Globus pallidus (tissue), 1 donor: ENCODE data around the gene DENND4A.
"Not testable (repeated sequence)": the region's sequence is repeated elsewhere in the genome, so short reads cannot be mapped to it uniquely, and the experiment has no call there.

Experiments
- DNase-seq: peaks from one replicate; pipeline ENCODE4 v3.0.0-alpha.2; 2015; ENCODE audit warnings: low spot score

Gene DENND4A

DNA sequence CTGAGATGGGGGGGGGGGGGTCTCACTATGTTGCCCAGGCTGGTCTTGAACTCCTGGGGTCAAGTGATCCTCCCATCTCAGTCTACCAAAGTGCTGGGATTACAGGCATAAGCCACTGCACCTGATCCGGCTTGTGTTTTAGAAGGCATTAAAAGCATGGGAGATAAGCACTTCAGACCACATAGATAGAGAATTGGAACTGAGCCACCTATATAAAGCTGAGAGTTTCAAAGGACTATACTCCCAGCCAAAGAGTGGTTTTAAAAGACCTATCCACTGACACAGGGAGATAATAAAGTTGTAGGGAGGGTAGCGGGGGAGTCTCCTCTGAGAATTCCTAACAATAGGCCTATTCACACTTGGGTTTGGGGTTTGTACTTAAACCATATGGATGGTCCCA is 34.8 kb downstream of the DENND4A start:
- DNase-seq: no peak

DNA sequence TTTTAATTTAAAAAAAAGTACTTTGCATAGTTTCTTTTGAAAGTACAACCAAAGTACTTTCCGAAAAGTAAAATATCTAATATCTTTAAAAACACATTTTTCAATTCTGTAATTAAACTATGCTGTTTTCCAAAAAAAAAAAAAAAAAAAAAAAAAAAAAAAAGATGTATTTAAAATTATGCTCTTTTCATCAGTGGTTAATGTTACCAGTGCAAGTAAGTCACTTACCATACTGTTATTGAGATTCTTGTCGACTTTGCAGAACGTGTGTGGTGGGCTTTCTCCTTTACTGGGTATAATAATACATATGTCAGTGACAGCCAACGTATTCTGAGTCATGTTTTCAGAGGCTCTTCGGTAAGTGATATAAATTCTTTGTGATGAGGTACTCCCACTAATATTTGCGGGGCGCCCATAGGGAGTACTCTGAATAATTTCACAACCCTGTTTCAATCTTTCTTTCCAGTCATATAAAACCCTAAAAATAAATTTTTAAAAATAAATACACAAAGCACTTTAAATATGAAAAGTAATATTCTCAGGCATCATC is 39.9 kb downstream of the DENND4A start:
- no peak for DNase-seq

DNA sequence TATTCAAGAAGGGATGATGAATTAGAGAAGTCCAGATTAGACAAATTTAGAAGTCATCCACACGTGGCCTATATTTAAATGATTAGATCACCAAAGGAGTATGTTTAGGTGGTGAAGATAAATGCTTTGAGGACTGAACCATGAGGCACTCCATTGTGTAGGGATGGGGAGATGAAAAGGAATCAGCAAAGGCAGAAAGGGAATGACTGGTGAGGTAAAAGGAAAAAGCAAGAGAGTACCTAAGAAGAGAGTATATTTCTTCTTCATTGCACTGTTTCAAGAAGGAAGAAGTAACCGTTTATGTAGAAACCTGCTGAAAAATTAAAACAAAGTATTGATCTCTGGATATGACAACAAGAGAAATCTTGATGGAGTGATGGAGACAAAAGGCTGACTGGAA is 40.7 kb downstream of the DENND4A start:
- DNase-seq: no peak

DNA sequence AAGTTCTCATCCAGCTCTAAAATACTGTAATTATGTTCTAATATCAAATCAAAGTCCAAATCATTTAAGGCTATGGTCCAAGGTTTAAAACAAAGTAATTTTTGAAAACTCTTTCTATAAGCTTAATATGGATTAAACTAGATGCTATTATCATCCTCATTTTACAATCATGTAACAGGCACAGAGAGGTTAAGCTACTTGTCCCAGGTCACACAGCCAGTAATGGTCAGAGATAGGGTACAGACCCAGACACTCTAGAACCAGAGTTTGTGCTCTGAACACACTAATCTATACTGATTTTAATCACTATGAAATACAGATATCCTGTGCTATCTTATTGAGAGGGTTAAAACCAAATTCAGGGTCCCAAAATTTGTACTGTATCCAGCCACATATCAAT is 44.8 kb downstream of the DENND4A start:
- DNase-seq: no peak

DNA sequence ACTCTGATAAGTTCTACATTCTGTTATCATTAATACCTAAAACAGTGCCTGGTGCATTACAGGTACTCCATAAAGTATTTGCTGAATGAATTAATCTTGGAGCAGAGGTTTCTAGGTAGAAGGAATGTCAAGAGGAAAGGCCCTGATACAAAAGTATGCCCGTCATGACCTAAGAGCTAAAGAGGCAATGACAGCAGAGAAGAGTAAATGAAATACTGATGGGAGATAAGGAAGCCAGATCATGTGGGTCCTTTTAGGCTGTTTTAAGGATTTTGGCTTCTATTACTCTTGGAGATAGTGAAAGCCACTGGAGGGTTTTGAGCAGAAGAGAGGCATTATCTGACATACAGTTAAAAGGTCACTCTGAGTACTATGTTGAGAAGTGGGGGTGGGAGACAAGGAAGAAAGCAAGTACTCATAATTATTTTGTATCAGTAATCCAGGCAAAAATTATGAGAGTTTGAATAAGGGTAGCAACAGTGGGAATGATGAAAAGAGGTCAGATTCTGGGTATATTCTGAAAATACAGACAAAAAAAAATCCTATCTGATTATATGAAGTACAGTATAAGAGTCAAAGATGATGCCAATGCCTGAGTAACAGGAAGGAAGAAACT is 48.3 kb downstream of the DENND4A start:
- DNase-seq: no peak

DNA sequence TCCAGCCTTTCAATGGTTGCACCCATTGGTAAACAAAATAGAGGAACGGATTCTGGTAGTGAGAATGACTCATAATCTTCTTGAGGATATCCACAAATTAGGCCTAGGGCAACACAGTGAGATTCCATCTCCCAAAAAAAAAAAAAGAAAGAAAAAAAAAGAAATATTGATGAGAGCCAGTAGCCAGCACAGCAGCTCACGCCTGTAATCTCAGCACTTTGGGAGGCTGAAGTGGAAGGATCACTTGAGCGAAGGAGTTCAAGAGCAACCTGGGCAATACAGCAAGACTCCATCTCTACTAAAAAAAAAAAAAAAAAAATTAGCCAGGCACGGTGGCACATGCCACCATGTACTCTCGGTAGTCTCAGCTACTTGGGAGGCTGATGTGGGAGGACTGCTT is 51.9 kb downstream of the DENND4A start:
- no peak for DNase-seq

DNA sequence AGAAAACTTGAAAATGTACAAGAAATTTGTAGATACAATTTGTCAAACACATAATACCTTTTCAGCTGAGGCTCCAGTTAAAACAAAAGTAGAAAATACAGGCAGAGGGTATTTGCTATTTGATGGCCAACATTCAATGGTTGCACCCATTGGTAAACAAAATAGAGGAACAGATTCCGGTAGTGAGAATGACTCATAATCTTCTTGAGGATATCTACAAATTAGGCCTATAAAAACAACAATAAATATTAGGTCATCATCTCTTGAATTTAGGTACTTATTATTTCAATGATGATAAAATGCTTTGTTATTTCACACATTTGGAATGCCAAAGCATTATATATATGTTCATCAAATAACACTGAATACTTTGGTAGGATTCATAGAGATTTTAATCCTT is 53.4 kb downstream of the DENND4A start:
- no peak for DNase-seq

DNA sequence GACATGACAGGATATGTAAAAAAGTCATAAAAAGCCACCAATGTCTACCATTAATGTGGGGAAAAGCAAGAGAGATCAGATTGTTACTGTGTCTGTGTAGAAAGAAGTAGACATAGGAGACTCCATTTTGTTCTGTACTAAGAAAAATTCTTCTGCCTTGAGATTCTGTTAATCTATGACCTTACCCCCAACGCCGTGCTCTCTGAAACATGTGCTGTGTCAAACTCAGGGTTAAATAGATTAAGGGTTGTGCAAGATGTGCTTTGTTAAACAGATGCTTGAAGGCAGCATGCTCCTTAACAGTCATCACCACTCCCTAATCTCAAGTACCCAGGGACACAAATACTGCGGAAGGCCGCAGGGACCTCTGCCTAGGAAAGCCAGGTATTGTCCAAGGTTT is 58.5 kb downstream of the DENND4A start:
- not testable (repeated sequence) for DNase-seq

DNA sequence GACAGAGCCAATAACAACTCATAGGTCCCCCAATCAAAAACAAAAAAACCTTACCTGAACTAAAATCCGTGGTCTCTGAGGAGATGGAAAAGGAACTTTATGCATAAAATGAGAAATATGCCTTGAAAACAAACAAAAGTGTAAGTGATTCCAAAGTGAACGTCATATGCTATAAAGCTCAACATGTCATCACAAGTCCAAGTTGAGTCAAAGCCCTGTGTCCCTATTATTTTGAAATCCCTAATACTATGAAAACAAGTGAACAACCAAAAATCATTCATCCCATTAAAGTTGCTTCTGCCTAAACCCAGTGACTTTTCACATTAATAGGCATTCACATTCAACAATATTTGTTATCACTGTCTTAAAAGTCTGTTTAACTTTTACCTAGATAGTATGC is 59.4 kb downstream of the DENND4A start:
- DNase-seq: no peak

DNA sequence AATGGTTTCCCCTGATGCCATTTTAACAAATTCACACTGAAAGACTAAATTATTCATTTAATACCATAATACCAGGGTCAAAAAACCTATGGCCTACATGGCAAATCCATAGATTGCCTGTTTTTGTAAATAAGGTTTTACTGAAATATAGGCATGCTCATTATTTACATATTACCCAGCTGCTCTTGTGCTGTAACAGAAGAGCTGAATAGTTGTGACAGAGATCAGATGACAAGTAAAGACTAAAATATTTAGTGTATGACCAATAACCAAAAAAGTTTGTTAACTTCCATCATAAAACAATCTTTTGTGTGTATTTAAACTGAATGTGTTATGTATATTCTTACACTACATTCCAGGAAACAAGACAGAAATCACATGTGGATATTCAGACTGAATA is 60.2 kb downstream of the DENND4A start:
- DNase-seq: no peak

DNA sequence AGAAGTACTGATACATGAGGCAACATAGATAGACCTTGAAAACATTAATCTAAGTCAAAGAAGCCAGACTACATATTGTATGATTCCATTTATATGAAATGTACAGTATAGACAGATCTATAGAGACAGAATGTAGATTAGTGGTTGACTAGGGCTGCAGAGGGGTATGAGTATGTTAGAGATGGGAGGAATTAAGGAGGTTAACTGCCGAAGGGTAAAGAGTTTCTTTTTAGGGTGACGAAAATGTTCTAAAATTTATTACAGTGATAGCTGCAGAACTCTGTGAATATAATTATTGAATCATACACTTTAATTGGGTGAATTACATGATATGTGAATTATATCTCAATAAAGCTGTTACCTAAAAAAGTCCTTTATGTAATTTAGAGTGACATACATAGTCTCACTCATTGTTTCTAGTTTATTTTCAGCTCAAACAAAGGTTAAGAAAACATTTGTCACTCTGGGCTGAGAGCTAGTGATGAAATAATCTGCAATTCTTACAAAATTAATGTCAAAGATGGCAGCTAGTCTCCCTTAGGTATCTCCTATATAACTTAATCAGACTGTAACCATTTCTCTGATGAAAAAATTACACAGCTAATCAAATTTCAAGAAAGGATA is 61.4 kb downstream of the DENND4A start:
- DNase-seq: no peak

DNA sequence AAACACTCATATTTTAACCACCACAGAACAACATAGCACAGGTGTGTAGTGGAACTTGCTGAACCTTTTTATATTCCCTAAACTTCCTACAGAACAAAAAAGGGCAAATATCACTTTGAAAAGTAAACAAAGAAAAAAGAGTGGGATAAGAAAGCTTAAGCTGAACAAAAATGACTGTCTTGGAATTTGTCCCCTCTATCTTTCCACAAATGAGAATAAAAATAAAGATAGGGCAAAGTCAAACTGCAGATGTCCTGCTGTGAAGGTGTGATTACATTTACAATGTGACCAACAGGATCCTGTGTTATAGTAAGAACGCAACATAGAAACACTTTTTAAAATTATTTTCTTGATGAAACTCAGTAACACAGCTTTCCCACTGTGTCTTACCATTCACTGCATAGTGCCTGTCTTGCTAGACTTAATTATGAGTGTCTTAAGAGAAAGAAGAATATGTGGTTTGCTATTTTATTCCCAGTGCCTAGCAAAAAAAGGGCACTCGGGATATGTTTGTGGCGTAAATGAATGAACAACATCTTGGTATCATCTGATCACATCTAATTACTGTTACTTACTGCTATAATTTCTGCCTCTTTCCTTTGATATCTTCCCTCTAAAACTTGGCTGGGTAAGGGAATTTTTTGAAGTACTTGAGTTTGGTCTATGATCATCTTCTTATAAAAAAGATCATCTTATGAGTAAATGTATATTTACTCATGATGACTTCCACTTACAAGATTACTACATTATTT is 67.5 kb downstream of the DENND4A start:
- DNase-seq: no peak

DNA sequence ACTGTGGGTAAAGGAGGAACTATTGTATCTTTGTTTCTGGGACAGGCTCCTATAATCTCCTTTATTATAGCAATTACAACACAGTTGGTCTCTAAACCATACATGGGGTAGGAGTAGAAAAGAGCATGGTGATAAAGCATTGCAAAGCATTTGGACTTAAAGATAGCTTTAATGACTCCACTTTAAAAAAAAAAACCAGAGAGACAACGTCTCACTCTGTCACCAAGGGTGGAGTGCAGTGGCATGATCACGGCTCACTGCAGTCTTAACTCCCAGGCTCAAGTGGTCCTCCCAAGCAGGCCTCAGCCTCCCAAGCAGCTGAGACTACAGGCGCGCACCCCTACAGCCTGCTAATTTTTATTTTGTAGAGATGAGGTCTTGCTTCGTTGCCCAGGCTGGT is 68.2 kb downstream of the DENND4A start:
- no peak for DNase-seq

DNA sequence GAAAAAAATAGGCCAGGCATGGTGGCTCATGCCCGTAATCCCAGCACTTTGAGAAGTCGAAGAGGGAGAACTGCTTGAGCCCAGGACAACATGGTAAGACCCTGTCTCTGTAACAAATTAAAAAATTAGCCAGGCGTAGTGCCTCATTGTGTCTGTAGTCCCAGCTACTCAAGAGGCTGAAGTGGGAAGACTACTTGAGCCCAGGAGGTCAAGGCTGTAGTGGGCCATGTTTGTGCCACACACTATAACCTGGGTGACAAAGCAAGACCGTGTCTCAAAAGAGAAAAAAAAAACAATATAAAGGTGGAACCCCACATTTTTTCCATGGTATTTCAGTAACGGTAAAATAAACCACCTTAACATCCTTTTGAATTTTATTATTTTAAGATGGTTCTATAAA is 69.9 kb downstream of the DENND4A start:
- no peak for DNase-seq

DNA sequence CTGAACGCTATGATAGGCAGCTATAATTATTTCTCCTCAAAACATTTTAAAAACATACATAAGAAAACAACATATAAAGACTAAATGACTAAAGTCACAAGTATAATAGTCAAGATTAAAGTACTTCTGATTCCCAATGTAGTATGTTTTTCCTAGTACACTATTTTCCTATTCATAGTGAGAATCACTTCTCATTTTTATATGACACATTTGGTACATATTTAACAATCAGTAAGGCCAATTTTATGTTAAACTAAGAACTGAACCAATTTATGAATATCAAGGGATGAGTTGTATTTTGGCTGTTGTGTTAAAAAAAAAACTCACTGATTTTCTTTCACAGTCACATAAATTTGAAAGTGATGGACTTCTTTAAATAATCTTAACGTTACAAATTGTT is 79.7 kb downstream of the DENND4A start:
- DNase-seq: no peak

DNA sequence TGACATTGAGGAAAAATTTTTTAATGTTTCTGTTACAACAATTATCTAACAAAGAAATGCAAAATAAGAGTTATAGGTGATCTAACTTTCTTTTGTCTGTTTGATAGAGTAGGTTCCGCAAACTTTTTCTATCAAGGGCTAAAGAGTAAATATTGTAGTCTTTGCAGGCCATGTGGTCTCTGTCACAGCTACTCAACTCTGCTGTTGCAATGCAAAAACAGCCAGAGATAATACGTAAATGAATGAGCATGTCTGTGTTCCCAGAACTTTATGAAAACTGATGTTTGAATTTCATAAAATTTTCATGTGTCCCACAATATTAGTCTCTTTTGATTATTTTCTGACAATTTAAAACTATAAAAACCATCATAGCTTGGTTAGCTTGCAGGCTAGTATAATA is 97.0 kb downstream of the DENND4A start:
- no peak for DNase-seq

DNA sequence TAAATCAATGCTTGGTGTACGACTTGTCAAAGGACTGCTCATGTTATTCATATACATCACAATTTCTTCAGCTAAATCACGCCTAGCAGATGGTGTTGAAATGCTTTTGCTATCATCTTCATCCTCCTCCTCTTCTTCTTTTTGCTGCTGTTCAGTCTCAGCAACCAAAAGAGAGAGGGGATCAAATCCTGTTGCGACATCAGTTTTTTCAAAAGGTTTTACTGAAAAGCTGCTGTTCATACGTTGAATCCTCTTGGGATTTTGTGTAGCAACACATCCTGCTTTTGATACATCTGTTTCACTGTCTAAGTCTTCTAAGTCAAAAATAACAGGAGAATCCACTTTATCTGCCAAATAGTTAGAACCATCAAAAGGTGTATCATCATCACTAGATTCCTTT is 101.3 kb downstream of the DENND4A start:
- DNase-seq: no peak

DNA sequence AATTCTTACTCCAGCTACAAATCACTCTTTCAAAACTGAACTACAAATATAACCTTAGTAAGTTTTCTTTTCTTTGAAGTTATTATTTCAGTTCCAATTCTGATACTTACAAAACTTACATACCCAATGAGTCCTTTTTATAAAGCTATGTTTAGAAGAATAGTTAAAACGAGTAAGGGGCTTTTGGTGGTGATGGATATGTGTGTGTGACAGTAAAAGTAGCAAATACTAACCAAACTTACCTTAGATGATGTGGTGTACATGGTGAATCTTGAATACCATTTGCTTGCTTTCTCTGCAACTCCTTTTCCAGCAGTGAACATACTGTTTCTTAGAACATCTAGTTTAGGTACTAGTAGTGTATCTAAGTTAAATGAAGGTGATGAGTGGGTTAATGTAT is 101.9 kb downstream of the DENND4A start:
- no peak for DNase-seq

DNA sequence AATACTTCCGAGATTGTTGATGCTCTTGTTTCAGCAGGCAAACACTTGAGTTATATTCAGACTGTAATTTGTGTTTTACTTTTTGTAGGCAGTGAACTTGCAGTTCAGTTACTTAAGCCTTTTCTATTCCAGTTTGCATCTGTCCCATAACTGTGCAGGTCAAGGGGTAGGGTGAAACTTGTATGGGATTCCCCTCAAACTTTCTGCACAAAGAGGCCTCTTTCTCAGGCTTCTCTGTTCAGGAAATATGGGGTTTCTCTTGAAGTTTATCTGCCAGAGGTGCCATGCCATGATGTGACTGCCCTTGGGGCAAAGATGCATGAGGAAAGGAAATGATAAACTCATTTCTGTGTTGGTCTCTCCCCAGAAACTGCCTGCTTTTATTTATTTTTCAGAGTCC is 103.6 kb downstream of the DENND4A start:
- DNase-seq: no peak

DNA sequence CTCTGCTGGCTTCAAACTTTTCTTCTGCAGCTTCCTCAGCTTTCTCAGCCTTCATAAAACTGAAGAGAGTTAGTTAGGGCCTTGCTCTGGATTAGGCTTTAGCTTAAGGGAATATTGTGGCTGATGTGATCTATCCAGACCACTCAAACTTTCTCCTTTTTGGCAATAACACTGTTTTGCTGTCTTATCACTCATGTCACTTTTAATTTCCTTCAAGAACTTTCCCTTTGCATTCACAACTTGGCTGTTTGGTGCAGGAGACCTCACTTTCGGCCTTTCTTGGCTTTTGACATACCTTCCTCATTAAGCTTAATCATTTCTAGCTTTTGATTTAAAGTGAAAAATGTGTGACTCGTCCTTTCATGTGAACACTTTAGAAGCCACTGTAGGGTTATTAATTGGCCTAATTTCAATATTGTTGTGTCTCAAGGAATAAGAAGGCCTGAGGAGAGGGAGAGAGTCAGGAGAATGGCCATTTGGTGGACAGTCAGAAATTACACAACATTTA is 109.6 kb downstream of the DENND4A start:
- no peak for DNase-seq

DNA sequence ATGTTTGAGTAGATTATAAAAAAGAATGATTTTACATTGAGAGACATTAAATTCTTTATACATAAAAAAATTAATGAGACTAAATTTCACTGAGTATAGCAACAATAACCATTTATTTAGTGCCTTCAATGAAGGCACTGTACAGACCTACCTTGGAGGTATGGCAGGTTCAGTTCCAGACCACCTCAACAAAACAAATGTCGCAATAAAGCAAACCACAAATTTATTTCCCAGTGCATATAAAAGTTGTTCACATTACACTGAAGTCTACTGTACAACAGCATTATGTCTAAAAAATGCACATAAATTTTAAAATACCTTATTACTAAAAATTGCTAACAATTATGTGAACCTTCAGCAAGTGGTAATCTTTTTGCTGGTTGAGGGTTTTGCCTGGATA is 111.5 kb downstream of the DENND4A start:
- DNase-seq: no peak

DNA sequence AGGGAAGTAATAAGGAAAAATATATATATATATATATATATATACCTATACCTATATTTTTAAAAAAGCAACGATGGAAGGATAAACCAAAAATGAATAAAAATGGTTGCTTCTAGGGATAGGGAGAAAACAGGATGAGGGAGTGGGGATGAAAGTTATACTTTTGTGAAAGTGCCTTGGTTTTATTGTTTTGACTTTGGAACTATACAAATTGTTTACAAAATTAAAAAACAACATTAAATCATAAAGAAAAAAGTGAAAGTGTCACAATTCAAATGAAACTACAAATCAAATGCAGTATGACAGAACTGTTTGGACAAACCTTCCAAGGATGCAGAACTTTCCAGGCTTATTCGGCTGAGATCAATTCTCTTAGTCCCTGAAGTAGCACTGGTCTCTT is 116.0 kb downstream of the DENND4A start:
- no peak for DNase-seq

DNA sequence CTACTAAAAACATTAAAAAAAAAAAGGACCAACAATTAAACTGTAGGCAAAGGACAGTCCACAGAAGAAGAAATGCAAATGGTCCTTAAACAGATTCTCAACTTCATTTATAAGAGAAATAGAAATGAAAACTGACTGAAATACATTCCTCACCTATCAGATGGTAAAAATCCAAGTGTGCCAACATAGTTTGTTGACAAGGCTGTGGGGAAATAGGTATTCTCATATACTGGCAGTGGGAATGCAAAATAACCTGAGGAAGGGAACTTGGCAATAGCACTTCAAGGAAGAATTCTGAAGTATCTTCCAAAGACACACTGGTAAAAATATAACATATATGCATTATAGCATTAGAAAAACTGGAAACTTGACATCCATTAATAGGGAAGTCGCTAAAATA is 116.5 kb downstream of the DENND4A start:
- DNase-seq: no peak
